Trophoblast cell (in vitro differentiated cells and primary cell): Measurements from ENCODE around the gene PPP1R15A.

Experiments used
- DNase-seq, 2 donors: peaks; one replicate each; pipeline ENCODE4 v3.0.0-alpha.2; 2016
- H2AFZ ChIP-seq: 2 replicates; pipeline ENCODE4 v1.6.1; 2013; ENCODE audit warnings: low read length, moderate library complexity, mild to moderate bottlenecking; ENCODE audit not compliant: insufficient read depth, poor library complexity
- H2AK5ac ChIP-seq: 2 replicates; pipeline ENCODE4 v1.6.1; 2013; ENCODE audit warnings: mild to moderate bottlenecking, low read length
- H2BK120ac ChIP-seq: 2 replicates; pipeline ENCODE4 v1.6.1; 2013; ENCODE audit warnings: low read length, mild to moderate bottlenecking, moderate library complexity; ENCODE audit not compliant: insufficient read depth, poor library complexity
- H2BK12ac ChIP-seq: 2 replicates; pipeline ENCODE4 v1.6.1; 2013; ENCODE audit warnings: mild to moderate bottlenecking, low read length, moderate library complexity
- H2BK5ac ChIP-seq: 2 replicates; pipeline ENCODE4 v1.6.1; 2013; ENCODE audit warnings: low read length, low read depth, moderate library complexity, mild to moderate bottlenecking; ENCODE audit not compliant: poor library complexity
- H3K14ac ChIP-seq: 2 replicates; pipeline ENCODE4 v1.6.1; 2013; ENCODE audit warnings: mild to moderate bottlenecking, low read length
- H3K18ac ChIP-seq: 2 replicates; pipeline ENCODE4 v1.6.1; 2013; ENCODE audit warnings: mild to moderate bottlenecking, low read length
- H3K23ac ChIP-seq: 2 replicates; pipeline ENCODE4 v1.6.1; 2013; ENCODE audit warnings: low read length
- H3K27ac ChIP-seq: 2 replicates; pipeline ENCODE4 v1.5.1; 2013; ENCODE audit warnings: low read depth, mild to moderate bottlenecking, inconsistent platforms, low read length, moderate library complexity
- H3K27me3 ChIP-seq: 2 replicates; pipeline ENCODE4 v1.6.1; 2013; ENCODE audit warnings: inconsistent platforms, mild to moderate bottlenecking, low read length, moderate library complexity; ENCODE audit not compliant: insufficient read depth
- H3K36me3 ChIP-seq, 2 experiments: 1 replicate in 1 of 2; 2 replicates in 1 of 2; pipeline ENCODE4 v1.6.1; 2013; ENCODE audit warnings: low read length in 2 of 2, mild to moderate bottlenecking in 2 of 2, moderate library complexity in 1 of 2; ENCODE audit not compliant: insufficient read depth in 2 of 2, control insufficient read depth in 1 of 2
- H3K4ac ChIP-seq: 2 replicates; pipeline ENCODE4 v1.6.1; 2013; ENCODE audit warnings: low read depth, mild to moderate bottlenecking, low read length, moderate library complexity
- H3K4me1 ChIP-seq, 2 experiments: 1 replicate in 1 of 2; 2 replicates in 1 of 2; pipeline ENCODE4 v1.6.1; 2013; ENCODE audit warnings: low read length in 2 of 2, mild to moderate bottlenecking in 2 of 2, moderate library complexity in 1 of 2; ENCODE audit not compliant: insufficient read depth in 2 of 2, control insufficient read depth in 1 of 2
- H3K4me2 ChIP-seq: 2 replicates; pipeline ENCODE4 v1.6.1; 2013; ENCODE audit warnings: inconsistent platforms, mild to moderate bottlenecking, low read length, moderate library complexity
- H3K4me3 ChIP-seq: 2 replicates; pipeline ENCODE4 v1.5.1; 2013; ENCODE audit warnings: mild to moderate bottlenecking, low read depth, low read length, inconsistent platforms
- H3K79me1 ChIP-seq: one replicate; pipeline ENCODE4 v1.6.1; 2013; ENCODE audit warnings: low read length
- H3K79me2 ChIP-seq: 2 replicates; pipeline ENCODE4 v1.6.1; 2013; ENCODE audit warnings: low read length, mild to moderate bottlenecking; ENCODE audit not compliant: control insufficient read depth, insufficient read depth, poor library complexity
- H3K9ac ChIP-seq: 2 replicates; pipeline ENCODE4 v1.6.1; 2013; ENCODE audit warnings: mild to moderate bottlenecking, low read length
- H3K9me3 ChIP-seq: 2 replicates; pipeline ENCODE4 v1.6.1; 2013; ENCODE audit warnings: low read depth, mild to moderate bottlenecking, control low read depth, inconsistent platforms, low read length; ENCODE audit not compliant: insufficient read depth
- H4K12ac ChIP-seq: 2 replicates; pipeline ENCODE4 v1.6.1; 2013; ENCODE audit warnings: low read depth, mild to moderate bottlenecking, low read length, moderate library complexity
- H4K8ac ChIP-seq: 2 replicates; pipeline ENCODE4 v1.6.1; 2013; ENCODE audit warnings: low read depth, mild to moderate bottlenecking, low read length, moderate library complexity
- H4K91ac ChIP-seq: one replicate; pipeline ENCODE4 v1.6.1; 2013; ENCODE audit warnings: low read depth, mild to moderate bottlenecking, low read length, moderate library complexity
- WGBS: extraction: QIAGEN DNeasy Blood & Tissue Kit; methylation state at CpG from one replicate; pipeline ENCODE4 v1.1.7; 2013; ENCODE audit warnings: missing lambda C conversion rate; ENCODE audit not compliant: insufficient read length, insufficient coverage; ENCODE audit errors: extremely low coverage; 5-methylcytosine and 5-hydroxymethylcytosine counted together

Gene PPP1R15A

DNA sequence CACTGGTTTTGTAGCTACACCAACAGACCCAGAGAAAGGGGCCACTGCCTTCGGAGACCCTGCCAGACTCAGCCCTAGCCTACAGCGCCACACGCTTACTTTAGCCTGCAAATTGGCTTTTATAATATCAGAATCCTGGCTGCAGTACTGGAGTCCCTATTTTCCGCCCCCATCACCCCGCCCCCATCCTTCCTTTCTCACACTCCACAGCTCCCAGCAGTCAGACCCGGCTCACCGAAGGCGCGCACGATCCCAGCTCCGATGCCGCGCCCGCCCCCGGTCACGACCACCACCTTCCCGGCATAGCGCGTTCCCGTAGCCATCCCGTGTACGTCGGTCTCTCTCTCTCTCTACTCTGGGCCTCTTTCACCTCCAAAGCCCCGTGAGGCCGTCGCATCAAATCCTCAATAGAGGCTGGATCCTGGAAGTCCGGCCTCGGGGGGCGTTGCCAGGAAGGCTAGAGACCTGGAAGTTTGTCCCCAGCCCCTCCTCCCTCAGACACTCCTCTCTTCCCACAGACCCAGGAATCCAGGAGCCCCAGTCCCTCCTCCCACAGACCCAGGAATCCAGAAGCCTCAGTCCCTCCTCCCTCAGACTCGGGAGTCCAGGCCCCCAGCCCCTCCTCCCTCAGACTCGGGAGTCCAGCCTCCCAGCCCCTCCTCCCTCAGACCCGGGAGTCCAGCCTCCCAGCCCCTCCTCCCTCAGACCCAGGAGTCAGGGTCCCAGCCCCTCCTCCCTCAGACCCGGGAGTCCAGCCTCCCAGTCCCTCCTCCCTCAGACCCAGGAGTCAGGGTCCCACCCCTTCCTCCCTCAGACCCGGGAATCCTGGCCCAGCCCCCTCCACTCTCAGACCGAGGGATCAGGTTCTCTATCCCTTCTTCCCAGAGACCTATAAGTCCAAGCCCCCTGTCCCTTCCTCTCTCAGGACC lies 35.9 kb upstream of the PPP1R15A start, which contains the start of gene HSD17B14:
TSS of gene HSD17B14 (minus strand) at position 403 of the 929 bp plus-strand sequence. CDS start at position 323, 80 bp downstream.
- H3K14ac ChIP-seq, result peak within 1 kb of the TSS; percentile 32
- H3K27me3 ChIP-seq, result no peaks in the 10 kb centered on the region
- peak within 1 kb of the TSS; percentile 79 for H3K4me2 ChIP-seq
- H2BK12ac ChIP-seq, result peak within 1 kb of the TSS; percentile 52
- no peaks in the 10 kb centered on the region for H3K9me3 ChIP-seq
- peak; percentile 27 to 42 for DNase-seq
- peak within 1 kb of the TSS; percentile 86 for H3K9ac ChIP-seq
- peak within 1 kb of the TSS; percentile 77 for H3K4me3 ChIP-seq
- peak within 1 kb of the TSS; percentile 57 for H2AK5ac ChIP-seq
- H3K79me2 ChIP-seq, result peaks cover 2% of the 10 kb centered on the region
- peaks cover 14% of the 10 kb centered on the region for H3K79me1 ChIP-seq
- peak within 1 kb of the TSS; percentile 58 for H4K8ac ChIP-seq
- H3K18ac ChIP-seq, result peak within 1 kb of the TSS; percentile 91
- H3K36me3 ChIP-seq, result peaks cover 13 to 14% of the 10 kb centered on the region in 2 experiments
- H3K4me1 ChIP-seq, result peaks cover 2% of the 10 kb centered on the region in 2 experiments
- peak within 1 kb of the TSS; percentile 61 for H2BK120ac ChIP-seq
- peak within 1 kb of the TSS; percentile 30 for H4K91ac ChIP-seq
- peak within 1 kb of the TSS; percentile 35 for H3K4ac ChIP-seq
- H2AFZ ChIP-seq, result peak within 1 kb of the TSS; percentile 48
- peak within 1 kb of the TSS; percentile 86 for H2BK5ac ChIP-seq
- WGBS, result no CpG with 5 or more reads among the region's 35 CpGs
- peak within 1 kb of the TSS; percentile 49 for H4K12ac ChIP-seq
- no peak within 1 kb of the TSS for H3K23ac ChIP-seq
- peak within 1 kb of the TSS; percentile 80 for H3K27ac ChIP-seq

DNA sequence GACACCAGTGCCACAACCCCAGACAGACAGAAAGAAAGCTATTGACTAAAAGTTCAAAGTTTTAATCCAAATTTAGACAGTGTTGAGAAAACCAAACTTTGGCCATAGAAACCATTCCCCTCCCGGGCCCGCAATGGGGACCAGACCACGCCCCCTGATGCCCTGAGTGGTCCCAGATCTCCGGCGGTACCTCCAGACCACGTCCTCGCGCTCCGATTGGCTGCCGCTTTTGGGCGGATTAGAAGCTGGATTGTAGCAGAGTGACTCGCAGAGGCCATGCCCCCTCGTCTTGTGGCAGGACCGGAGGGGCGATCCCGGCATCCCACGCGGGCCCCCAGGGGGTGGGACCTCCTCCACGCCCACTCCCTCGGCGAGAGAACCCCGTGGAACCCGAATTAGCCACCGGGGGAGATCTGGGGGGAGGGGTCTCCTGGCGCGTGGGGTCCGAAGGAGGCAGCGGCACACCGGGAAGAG lies 35.1 kb upstream of the PPP1R15A start:
- no CpG with 5 or more reads among the region's 29 CpGs for WGBS
- peak; percentile 68 to 71 for DNase-seq

DNA sequence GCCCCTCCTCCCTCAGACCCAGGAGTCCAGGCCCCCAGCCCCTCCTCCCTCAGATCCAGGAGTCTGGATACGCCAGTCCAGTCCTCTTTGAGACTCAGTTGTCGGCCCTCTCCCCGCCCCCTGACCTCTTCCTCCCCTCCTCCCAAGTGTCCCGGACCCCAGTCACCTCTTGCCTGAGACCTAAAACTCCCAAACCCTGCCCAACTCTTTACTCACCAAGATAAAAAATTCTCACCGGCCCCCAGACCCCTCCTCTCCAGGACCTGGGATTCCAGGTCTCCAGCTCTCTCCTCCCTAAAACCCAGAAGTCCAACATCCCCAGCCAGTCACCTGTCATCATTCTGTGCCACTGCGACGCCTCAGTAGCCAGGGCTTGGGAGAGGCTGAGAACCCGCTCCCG lies 34.5 kb upstream of the PPP1R15A start:
- no CpG with 5 or more reads among the region's 9 CpGs for WGBS
- Histone ChIP-seq H2AK5ac (no peak overlapping the region), H3K79me1 (peaks cover 14% of the 10 kb centered on the region), H4K8ac (peak overlapping the region; percentile 52), H2BK120ac (no peak overlapping the region), H3K4me1 (peaks cover 2% of the 10 kb centered on the region in 2 experiments), H3K9ac (no peak overlapping the region), H3K9me3 (no peaks in the 10 kb centered on the region), H3K4me2 (peak overlapping the region; percentile 79), H3K36me3 (peaks cover 5 to 7% of the 10 kb centered on the region in 2 experiments), H2BK5ac (no peak overlapping the region), H3K4me3 (peak overlapping the region; percentile 77), H3K14ac (no peak overlapping the region), H4K91ac (no peak overlapping the region), H3K23ac (no peak overlapping the region), H3K4ac (no peak overlapping the region), H2AFZ (no peak overlapping the region), H4K12ac (no peak overlapping the region), H3K18ac (no peak overlapping the region), H3K27me3 (no peaks in the 10 kb centered on the region), H3K27ac (no peak overlapping the region), H2BK12ac (no peak overlapping the region), H3K79me2 (peaks cover 2% of the 10 kb centered on the region)
- no peak for DNase-seq

More for the DNA sequence above, 35.1 kb upstream of the PPP1R15A start:
- Histone ChIP-seq H2AK5ac (no peak overlapping the region), H3K18ac (peak overlapping the region; percentile 91), H3K14ac (peak overlapping the region; percentile 32), H3K9me3 (no peaks in the 10 kb centered on the region), H3K4me2 (peak overlapping the region; percentile 79), H3K27ac (peak overlapping the region; percentile 80), H2AFZ (peak overlapping the region; percentile 48), H3K4me1 (peaks cover 2% of the 10 kb centered on the region in 2 experiments), H4K91ac (peak overlapping the region; percentile 30), H3K27me3 (no peaks in the 10 kb centered on the region), H2BK5ac (peak overlapping the region; percentile 86), H3K36me3 (peaks cover 10% of the 10 kb centered on the region in 2 experiments), H3K79me1 (peaks cover 14% of the 10 kb centered on the region), H2BK12ac (peak overlapping the region; percentile 23), H2BK120ac (peak overlapping the region; percentile 29), H4K8ac (peak overlapping the region; percentile 52), H3K9ac (peak overlapping the region; percentile 86), H3K4me3 (peak overlapping the region; percentile 77), H3K4ac (peak overlapping the region; percentile 35), H4K12ac (peak overlapping the region; percentile 49), H3K79me2 (peaks cover 2% of the 10 kb centered on the region), H3K23ac (no peak overlapping the region)

DNA sequence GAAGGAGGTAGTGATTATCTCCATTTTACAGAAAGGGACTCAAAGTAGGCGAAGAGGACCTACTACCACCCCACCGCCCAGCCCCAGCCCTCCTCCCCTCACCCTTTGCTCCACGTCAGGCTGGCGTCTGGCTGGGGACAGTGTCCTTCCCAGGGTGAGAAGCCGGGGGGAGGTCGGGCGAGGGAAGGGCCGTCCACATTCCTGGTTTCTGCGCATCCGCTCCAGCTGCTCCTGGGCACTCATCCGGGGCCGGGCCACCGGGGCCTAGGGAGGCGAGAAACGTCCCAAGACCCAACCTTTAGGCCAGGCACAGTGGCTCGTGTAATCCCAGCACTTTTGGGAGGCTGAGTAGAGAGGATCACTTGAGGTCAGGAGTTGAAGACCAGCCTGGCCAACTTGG lies 31.2 kb upstream of the PPP1R15A start:
- Histone ChIP-seq H3K9me3 (no peaks in the 10 kb centered on the region), H3K79me2 (peaks cover under 1% of the 10 kb centered on the region), H3K79me1 (peaks cover 11% of the 10 kb centered on the region), H2AK5ac (no peak overlapping the region), H3K14ac (no peak overlapping the region), H3K9ac (no peak overlapping the region), H3K4ac (no peak overlapping the region), H4K8ac (no peak overlapping the region), H3K4me3 (no peak overlapping the region), H2BK120ac (no peak overlapping the region), H2BK5ac (no peak overlapping the region), H3K23ac (no peak overlapping the region), H2BK12ac (no peak overlapping the region), H4K12ac (no peak overlapping the region), H3K18ac (no peak overlapping the region), H3K4me1 (peaks cover 0 to 2% of the 10 kb centered on the region in 2 experiments), H3K4me2 (no peak overlapping the region), H3K27me3 (no peaks in the 10 kb centered on the region), H3K36me3 (peaks cover 0 to 3% of the 10 kb centered on the region in 2 experiments), H4K91ac (no peak overlapping the region), H2AFZ (no peak overlapping the region), H3K27ac (no peak overlapping the region)
- DNase-seq, result no peak
- WGBS, result no CpG with 5 or more reads among the region's 16 CpGs
